PC-3 (cell line): Measurements from ENCODE around the gene JAKMIP1. TPM values are rescaled to one million over a fixed set of nuclear protein-coding genes. Genes with fewer than 3 reads are reported as not detected.

Experiments
- ATAC-seq: fragments of 200-7000 bp; cut with Tn5 transposase; 2 replicates; pipeline ENCODE4 v1.9.1; 2020; ENCODE audit warnings: mild to moderate bottlenecking, moderate library complexity
- BruUV-seq: library from RNA; stranded (reverse); fragments of 400-500 nt; replicated peaks from 2 replicates; lab custom pipeline; 2021; lab: Mats Ljungman, UMichigan
- CTCF ChIA-PET: fragments of 300-600 bp; sonication (Branson Sonifier 250); formaldehyde crosslinking; loops from one replicate; lab custom pipeline; 2022; ENCODE audit warnings: antibody characterized with exemption; lab: Charles Lee
- POLR2A ChIA-PET: fragments of 300-600 bp; sonication (Branson Sonifier 250); formaldehyde crosslinking; loops from one replicate; lab custom pipeline; 2022; ENCODE audit warnings: antibody characterized with exemption; ENCODE audit not compliant: unreplicated experiment; lab: Charles Lee
- DNase-seq: peaks from one replicate; pipeline ENCODE4 v3.0.0-alpha.2; 2015
- H2AFZ ChIP-seq: fragments of 300-600 bp; sonication (generic); 2 replicates; pipeline ENCODE4 v1.6.0; 2016; ENCODE audit warnings: antibody characterized with exemption, low read length
- H3F3A ChIP-seq: fragments of 300-600 bp; sonication (generic); one replicate; pipeline ENCODE4 v1.6.0; 2017; ENCODE audit warnings: antibody characterized with exemption, low read length, control low read depth, mild to moderate bottlenecking; ENCODE audit not compliant: unreplicated experiment
- H3K27ac ChIP-seq: fragments of 300-600 bp; sonication (generic); 2 replicates; pipeline ENCODE4 v1.5.1; 2016; ENCODE audit warnings: mild to moderate bottlenecking, low read length
- H3K27me3 ChIP-seq: fragments of 300-600 bp; sonication (generic); 2 replicates; pipeline ENCODE4 v1.6.1; 2016; ENCODE audit warnings: low read length, mixed read lengths
- H3K36me3 ChIP-seq: fragments of 300-600 bp; sonication (generic); 2 replicates; pipeline ENCODE4 v1.6.1; 2016; ENCODE audit warnings: low read depth, mixed run types, low read length, mixed read lengths
- H3K4me1 ChIP-seq: fragments of 300-600 bp; sonication (generic); 2 replicates; pipeline ENCODE4 v1.5.1; 2016; ENCODE audit warnings: low read length; ENCODE audit not compliant: insufficient read depth
- H3K4me2 ChIP-seq: fragments of 300-600 bp; sonication (generic); 2 replicates; pipeline ENCODE4 v1.6.0; 2016; ENCODE audit warnings: low read length
- H3K4me3 ChIP-seq: fragments of 300-600 bp; sonication (generic); 2 replicates; pipeline ENCODE4 v1.5.1; 2016; ENCODE audit warnings: mild to moderate bottlenecking, low read length, mixed read lengths
- H3K79me2 ChIP-seq: fragments of 300-600 bp; sonication (generic); 2 replicates; pipeline ENCODE4 v1.6.1; 2017; ENCODE audit warnings: low read length, mixed read lengths
- H3K9ac ChIP-seq: fragments of 300-600 bp; sonication (generic); 2 replicates; pipeline ENCODE4 v1.6.0; 2016; ENCODE audit warnings: mild to moderate bottlenecking, low read length
- H3K9me2 ChIP-seq: fragments of 300-600 bp; sonication (generic); replicated peaks from 2 replicates; pipeline ENCODE4 v1.6.1; 2016; ENCODE audit warnings: mixed run types, low read length, mixed read lengths
- H3K9me3 ChIP-seq: fragments of 300-600 bp; sonication (generic); 2 replicates; pipeline ENCODE4 v1.6.1; 2016; ENCODE audit warnings: low read length, mixed read lengths
- H4K20me1 ChIP-seq: fragments of 300-600 bp; sonication (generic); 2 replicates; pipeline ENCODE4 v1.6.1; 2016; ENCODE audit warnings: low read length, mixed read lengths
- EZH2 ChIP-seq: fragments of 300-600 bp; sonication (generic); IDR thresholded peaks from one replicate; pipeline ENCODE4 v1.6.1; 2017; ENCODE audit warnings: antibody characterized with exemption, mild to moderate bottlenecking, low read length; ENCODE audit not compliant: unreplicated experiment
- EZH2phosphoT487 ChIP-seq: fragments of 300-600 bp; sonication (generic); IDR thresholded peaks from 2 replicates; pipeline ENCODE4 v1.6.1; 2018; ENCODE audit warnings: mild to moderate bottlenecking, antibody characterized with exemption, low read length, borderline replicate concordance
- intact Hi-C: fragments of 100-400 bp; cut with micrococcal nuclease; formaldehyde crosslinking; loops from 2 replicates; pipeline ENCODE4 v1.9.0; 2023
- total RNA-seq: library from RNA; depleted of rRNA; stranded (reverse); fragments of >200 nt; gene quantifications from 2 replicates; pipeline ENCODE4 v1.2.3, GENCODE V29; 2014
- TF ChIP-seq, protein P1 (sequence below): fragments of 300-600 bp; sonication (generic); conservative IDR thresholded peaks from 2 replicates; pipeline ENCODE4 v1.5.1; 2017; ENCODE audit warnings: antibody characterized with exemption, low read depth, mild to moderate bottlenecking, low read length

The JAKMIP1 gene
- total RNA-seq, 1 experiment from 2014 or later, result 0.04 TPM

GRCh38 chr4:6069845-6070709 is 130.3 kb downstream of the JAKMIP1 start:
- no peaks in the 10 kb centered on the region for H3K4me1 ChIP-seq
- DNase-seq (no peak), ATAC-seq (no peak)
- BruUV-seq, result no TSS peak
- no peaks in the 10 kb centered on the region for H3K9me3 ChIP-seq
- intact Hi-C loops, result no loop called here
- no peak overlapping the region for H3K9ac ChIP-seq
- no peaks in the 10 kb centered on the region for H3K79me2 ChIP-seq
- peaks cover 23% of the 10 kb centered on the region for H3K27me3 ChIP-seq
- CTCF ChIA-PET, result no interaction called here
- H3K36me3 ChIP-seq, result no peaks in the 10 kb centered on the region
- no peak overlapping the region for H3K27ac ChIP-seq
- H4K20me1 ChIP-seq, result no peaks in the 10 kb centered on the region
- TF ChIP-seq EZH2phosphoT487 (no peak), EZH2 (no peak)
- TF ChIP-seq, protein P1, sequence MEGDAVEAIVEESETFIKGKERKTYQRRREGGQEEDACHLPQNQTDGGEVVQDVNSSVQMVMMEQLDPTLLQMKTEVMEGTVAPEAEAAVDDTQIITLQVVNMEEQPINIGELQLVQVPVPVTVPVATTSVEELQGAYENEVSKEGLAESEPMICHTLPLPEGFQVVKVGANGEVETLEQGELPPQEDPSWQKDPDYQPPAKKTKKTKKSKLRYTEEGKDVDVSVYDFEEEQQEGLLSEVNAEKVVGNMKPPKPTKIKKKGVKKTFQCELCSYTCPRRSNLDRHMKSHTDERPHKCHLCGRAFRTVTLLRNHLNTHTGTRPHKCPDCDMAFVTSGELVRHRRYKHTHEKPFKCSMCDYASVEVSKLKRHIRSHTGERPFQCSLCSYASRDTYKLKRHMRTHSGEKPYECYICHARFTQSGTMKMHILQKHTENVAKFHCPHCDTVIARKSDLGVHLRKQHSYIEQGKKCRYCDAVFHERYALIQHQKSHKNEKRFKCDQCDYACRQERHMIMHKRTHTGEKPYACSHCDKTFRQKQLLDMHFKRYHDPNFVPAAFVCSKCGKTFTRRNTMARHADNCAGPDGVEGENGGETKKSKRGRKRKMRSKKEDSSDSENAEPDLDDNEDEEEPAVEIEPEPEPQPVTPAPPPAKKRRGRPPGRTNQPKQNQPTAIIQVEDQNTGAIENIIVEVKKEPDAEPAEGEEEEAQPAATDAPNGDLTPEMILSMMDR, result no peak
- POLR2A ChIA-PET, result no interaction called here
- H3K9me2 ChIP-seq, result no peaks in the 10 kb centered on the region
- no peak overlapping the region for H3K4me3 ChIP-seq
- no peak overlapping the region for H3K4me2 ChIP-seq
- no peak overlapping the region for H2AFZ ChIP-seq
- H3F3A ChIP-seq, result no peaks in the 10 kb centered on the region

DNA sequence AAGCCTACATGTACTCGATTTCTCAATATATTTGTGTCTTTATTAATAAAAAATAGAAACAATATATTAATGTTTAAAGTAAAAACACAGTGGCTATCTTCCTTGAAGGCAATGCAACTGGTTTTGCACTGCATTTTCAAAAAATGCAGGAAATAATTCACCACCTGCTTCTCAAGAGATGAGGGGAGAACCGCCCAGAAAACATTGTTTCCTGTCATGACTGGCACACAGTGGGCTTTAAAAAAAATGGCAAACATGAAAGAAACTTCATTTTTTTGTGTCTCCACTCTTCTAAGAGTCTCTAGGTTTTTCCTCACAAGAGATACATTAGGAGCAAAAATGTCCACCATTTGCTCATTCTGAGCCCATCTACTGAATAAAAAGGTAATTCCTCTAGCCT is 131.4 kb downstream of the JAKMIP1 start:
- CTCF ChIA-PET, result no interaction called here
- no peaks in the 10 kb centered on the region for H4K20me1 ChIP-seq
- intact Hi-C loops, result no loop called here
- no peaks in the 10 kb centered on the region for H3F3A ChIP-seq
- H3K79me2 ChIP-seq, result no peaks in the 10 kb centered on the region
- no peak overlapping the region for H3K4me2 ChIP-seq
- ATAC-seq (no peak), DNase-seq (no peak)
- POLR2A ChIA-PET, result no interaction called here
- no TSS peak for BruUV-seq
- no peaks in the 10 kb centered on the region for H3K4me1 ChIP-seq
- H3K36me3 ChIP-seq, result no peaks in the 10 kb centered on the region
- peaks cover 23% of the 10 kb centered on the region for H3K27me3 ChIP-seq
- no peak overlapping the region for H3K9ac ChIP-seq
- no peaks in the 10 kb centered on the region for H3K9me2 ChIP-seq
- H3K9me3 ChIP-seq, result no peaks in the 10 kb centered on the region
- no peak overlapping the region for H3K27ac ChIP-seq
- TF ChIP-seq EZH2phosphoT487, result no peak
- TF ChIP-seq, protein P1, result no peak
- no peak for TF ChIP-seq EZH2
- no peak overlapping the region for H2AFZ ChIP-seq
- H3K4me3 ChIP-seq, result no peak overlapping the region

- no peak overlapping the region for H2AFZ ChIP-seq
- ATAC-seq (no peak), DNase-seq (no peak)
- H3K9me2 ChIP-seq, result no peaks in the 10 kb centered on the region
- H3K4me2 ChIP-seq, result no peak overlapping the region
- peaks cover 23% of the 10 kb centered on the region for H3K27me3 ChIP-seq
- no peaks in the 10 kb centered on the region for H3K36me3 ChIP-seq
- intact Hi-C loops, result no loop called here
- TF ChIP-seq EZH2phosphoT487 (no peak), EZH2 (no peak)
- no TSS peak for BruUV-seq
- H3K27ac ChIP-seq, result no peak overlapping the region
- H3K9ac ChIP-seq, result no peak overlapping the region
- H3K79me2 ChIP-seq, result no peaks in the 10 kb centered on the region
- H3K9me3 ChIP-seq, result no peaks in the 10 kb centered on the region
- no peak overlapping the region for H3K4me3 ChIP-seq
- H3K4me1 ChIP-seq, result no peaks in the 10 kb centered on the region
- ChIA-PET POLR2A (no interaction called here), CTCF (no interaction called here)
- H4K20me1 ChIP-seq, result no peaks in the 10 kb centered on the region
- no peaks in the 10 kb centered on the region for H3F3A ChIP-seq
Observed at GRCh38 chr4:6065934-6066590, 134.3 kb downstream of the JAKMIP1 start.
